RWPE2 (cell line): ENCODE data around the gene GRM5.
"Not testable (repeated sequence)": the region's sequence is repeated elsewhere in the genome, so short reads cannot be mapped to it uniquely, and the experiment has no call there.

ENCODE experiments used
- ATAC-seq: fragments of 200-7000 bp; cut with Tn5 transposase; 3 replicates; pipeline ENCODE4 v1.9.1; 2021; ENCODE audit warnings: low read depth
- DNase-seq: peaks from one replicate; pipeline ENCODE4 v3.0.0-alpha.2; 2020; ENCODE audit warnings: low spot score
- H3K27ac ChIP-seq: fragments of 450-650 bp; 2 replicates; pipeline ENCODE4 v1.5.1; 2017; ENCODE audit warnings: mild to moderate bottlenecking; ENCODE audit not compliant: poor library complexity, severe bottlenecking
- H3K27me3 ChIP-seq: fragments of 250-450 bp; sonication (Bioruptor Pico); 2 replicates; pipeline ENCODE4 v1.5.1; 2021; ENCODE audit warnings: mild to moderate bottlenecking, moderate library complexity; ENCODE audit not compliant: insufficient read depth, poor library complexity, severe bottlenecking
- H3K36me3 ChIP-seq: fragments of 250-450 bp; sonication (Bioruptor Pico); 2 replicates; pipeline ENCODE4 v1.5.1; 2020; ENCODE audit warnings: low read depth, mild to moderate bottlenecking, moderate library complexity
- H3K4me1 ChIP-seq: fragments of 250-450 bp; sonication (Bioruptor Pico); 2 replicates; pipeline ENCODE4 v1.5.1; 2021; ENCODE audit warnings: mild to moderate bottlenecking, moderate library complexity; ENCODE audit not compliant: insufficient read depth, poor library complexity, severe bottlenecking
- H3K4me3 ChIP-seq: fragments of 250-450 bp; sonication (Bioruptor Pico); 2 replicates; pipeline ENCODE4 v1.5.1; 2021; ENCODE audit warnings: mild to moderate bottlenecking, moderate library complexity; ENCODE audit not compliant: severe bottlenecking
- H3K9me3 ChIP-seq: fragments of 250-450 bp; sonication (Bioruptor Pico); 2 replicates; pipeline ENCODE4 v1.5.1; 2021; ENCODE audit warnings: mild to moderate bottlenecking, moderate library complexity; ENCODE audit not compliant: severe bottlenecking
- TF ChIP-seq, protein P1 (sequence below): fragments of 450-650 bp; IDR thresholded peaks from one replicate; pipeline ENCODE4 v1.5.1; 2017; ENCODE audit warnings: mild to moderate bottlenecking, moderate library complexity; ENCODE audit not compliant: poor library complexity, severe bottlenecking

The GRM5 gene

DNA sequence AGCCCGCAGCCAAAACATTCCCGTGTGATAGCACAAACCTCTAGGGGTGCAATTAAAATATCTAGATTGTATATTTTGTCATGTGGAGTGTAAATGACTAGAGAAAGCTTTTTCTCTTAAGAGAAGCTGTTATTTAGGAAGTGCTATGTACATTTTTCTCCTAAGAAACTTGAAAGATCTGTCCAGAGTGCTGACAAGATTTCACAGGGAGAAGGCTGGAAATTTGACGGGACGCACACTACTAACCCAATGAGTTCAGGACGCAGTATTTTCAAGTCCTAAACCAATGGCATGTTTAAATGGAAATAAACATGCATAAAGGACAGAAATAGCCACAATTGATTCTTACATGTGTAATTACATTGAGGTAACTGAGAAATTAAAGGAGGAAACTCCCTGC, 3.9 kb downstream of the GRM5 start:
- not testable (repeated sequence) for H3K4me3 ChIP-seq, H3K4me1 ChIP-seq, H3K27ac ChIP-seq, H3K9me3 ChIP-seq, DNase-seq, H3K36me3 ChIP-seq
- 0 out of 3 replicates have a peak, but pooled peaks have one; percentile 52 for ATAC-seq
- H3K27me3 ChIP-seq = peaks cover 37% of the 10 kb centered on the region

DNA sequence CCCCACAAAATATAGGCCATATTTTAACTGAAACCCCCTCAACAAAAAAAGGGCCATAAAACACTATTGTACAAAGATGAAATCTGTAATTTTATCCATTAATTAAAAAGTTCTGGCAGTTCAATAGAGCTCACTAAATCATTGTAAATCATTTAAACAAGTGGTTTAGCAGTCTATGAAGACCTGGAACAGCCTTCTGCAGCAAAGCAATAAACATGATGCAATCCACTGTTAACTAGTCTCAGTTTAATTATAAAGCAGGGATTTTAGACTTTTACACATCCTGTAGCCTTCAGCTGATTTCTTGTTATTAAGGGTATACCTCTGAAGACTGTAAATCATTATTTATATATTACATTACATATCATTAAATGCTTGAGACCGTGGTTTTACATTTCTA, 8.4 kb downstream of the GRM5 start:
- not testable (repeated sequence) for ATAC-seq, DNase-seq, H3K27ac ChIP-seq, H3K9me3 ChIP-seq, H3K4me3 ChIP-seq, H3K4me1 ChIP-seq, H3K36me3 ChIP-seq, H3K27me3 ChIP-seq

DNA sequence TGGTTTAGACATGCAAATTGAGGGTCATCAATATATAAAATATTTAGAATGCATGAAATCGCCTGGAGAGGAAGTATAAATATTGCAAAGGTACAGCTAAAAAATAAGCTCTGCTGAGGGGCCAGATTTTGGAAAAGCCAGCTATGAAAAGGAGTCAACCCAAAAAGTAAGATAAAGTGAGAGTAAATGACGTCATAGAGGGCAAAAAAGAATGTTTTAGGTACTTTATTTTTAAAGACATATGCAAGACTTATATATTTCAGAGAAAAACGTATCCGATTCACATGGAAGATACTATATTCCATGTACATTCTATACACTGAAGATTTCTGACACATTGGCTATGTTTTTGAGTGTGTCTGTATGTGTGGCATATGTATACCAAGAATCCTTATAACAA, 13.6 kb downstream of the GRM5 start:
- H3K27me3 ChIP-seq = no peaks in the 10 kb centered on the region
- TF ChIP-seq, protein P1, sequence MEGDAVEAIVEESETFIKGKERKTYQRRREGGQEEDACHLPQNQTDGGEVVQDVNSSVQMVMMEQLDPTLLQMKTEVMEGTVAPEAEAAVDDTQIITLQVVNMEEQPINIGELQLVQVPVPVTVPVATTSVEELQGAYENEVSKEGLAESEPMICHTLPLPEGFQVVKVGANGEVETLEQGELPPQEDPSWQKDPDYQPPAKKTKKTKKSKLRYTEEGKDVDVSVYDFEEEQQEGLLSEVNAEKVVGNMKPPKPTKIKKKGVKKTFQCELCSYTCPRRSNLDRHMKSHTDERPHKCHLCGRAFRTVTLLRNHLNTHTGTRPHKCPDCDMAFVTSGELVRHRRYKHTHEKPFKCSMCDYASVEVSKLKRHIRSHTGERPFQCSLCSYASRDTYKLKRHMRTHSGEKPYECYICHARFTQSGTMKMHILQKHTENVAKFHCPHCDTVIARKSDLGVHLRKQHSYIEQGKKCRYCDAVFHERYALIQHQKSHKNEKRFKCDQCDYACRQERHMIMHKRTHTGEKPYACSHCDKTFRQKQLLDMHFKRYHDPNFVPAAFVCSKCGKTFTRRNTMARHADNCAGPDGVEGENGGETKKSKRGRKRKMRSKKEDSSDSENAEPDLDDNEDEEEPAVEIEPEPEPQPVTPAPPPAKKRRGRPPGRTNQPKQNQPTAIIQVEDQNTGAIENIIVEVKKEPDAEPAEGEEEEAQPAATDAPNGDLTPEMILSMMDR = no peak
- no peak for DNase-seq
- H3K4me3 ChIP-seq = no peak overlapping the region
- H3K9me3 ChIP-seq = no peaks in the 10 kb centered on the region
- H3K4me1 ChIP-seq = no peaks in the 10 kb centered on the region
- no peak overlapping the region for H3K27ac ChIP-seq
- H3K36me3 ChIP-seq = no peaks in the 10 kb centered on the region
- no peak for ATAC-seq

DNA sequence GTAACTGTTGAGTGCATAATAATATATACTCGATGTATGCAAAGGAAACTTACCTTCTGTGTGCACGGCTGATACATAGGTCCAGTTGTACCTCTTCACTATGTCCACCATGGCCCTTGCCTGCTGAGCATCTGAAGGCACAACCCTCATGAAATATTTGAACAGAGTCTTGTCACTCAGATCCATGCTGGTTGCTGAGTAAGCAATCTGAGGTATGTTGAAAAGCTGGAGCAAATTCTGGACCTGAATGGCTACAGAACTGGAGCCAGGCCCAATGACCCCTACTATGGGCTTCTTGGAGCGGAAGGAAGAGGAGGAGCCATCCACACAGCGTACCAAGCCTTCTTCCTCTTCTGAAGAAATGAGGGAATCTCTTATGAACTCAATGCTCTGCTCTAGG, 18.6 kb downstream of the GRM5 start:
- not testable (repeated sequence) for H3K36me3 ChIP-seq, H3K4me3 ChIP-seq, H3K9me3 ChIP-seq, H3K27me3 ChIP-seq, H3K27ac ChIP-seq, H3K4me1 ChIP-seq, ATAC-seq, DNase-seq

DNA sequence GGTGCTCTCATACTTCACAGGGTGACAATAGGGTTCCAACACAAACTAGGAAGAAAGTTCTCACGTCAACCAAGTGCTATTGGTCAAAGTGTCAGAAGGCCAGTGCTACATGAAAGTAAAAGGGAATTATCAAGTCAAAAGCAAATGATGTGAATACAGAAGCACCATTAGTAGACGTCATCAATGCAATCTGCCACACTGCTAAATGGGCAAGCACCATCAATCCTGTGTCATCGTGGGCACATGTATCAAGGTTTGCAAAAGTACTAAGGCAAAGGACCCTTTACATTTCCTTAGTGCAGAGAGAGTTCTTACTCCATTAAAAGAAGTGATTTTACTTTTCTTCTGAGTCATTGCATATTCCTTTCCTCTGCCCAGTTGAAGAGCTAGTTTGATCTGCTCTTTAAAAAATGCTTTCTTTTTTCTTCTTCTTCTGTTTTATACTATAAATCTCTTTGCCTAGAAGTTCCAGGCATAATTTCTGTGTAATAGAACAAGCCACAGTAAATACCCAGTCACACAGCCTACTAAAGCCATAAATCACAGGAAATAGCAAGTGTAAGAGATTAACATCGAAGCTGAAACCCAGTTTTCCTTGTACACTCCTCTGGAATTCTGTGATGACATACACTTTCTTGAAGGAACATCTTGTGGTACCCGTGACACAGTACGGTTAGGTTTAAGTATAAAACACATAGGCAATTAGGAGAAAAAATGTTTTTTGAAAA, 21.8 kb downstream of the GRM5 start:
- DNase-seq, H3K4me3 ChIP-seq, H3K27ac ChIP-seq, H3K4me1 ChIP-seq, H3K9me3 ChIP-seq, H3K27me3 ChIP-seq, H3K36me3 ChIP-seq, ATAC-seq: not testable (repeated sequence)

DNA sequence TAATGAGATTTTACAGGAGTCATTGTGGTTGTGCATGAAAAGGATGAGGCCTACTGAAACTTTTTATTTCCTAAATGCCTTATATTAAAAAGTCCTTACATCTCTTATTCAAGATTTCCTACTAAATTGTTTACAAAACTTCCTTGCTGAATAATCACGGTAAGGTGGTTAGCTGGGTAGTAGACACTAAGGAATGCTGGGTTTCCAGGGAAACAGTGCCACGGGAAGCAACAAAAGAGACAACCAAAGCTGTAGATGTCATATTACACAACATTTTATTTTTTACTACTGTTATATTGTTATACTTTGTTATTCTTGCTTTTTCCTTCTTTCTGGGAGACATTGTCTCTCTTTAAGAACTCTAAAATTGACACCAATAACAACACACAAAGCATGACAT, 36.1 kb downstream of the GRM5 start:
- H3K27me3 ChIP-seq, H3K9me3 ChIP-seq, DNase-seq, ATAC-seq, H3K4me1 ChIP-seq, H3K4me3 ChIP-seq, H3K36me3 ChIP-seq, H3K27ac ChIP-seq: not testable (repeated sequence)

DNA sequence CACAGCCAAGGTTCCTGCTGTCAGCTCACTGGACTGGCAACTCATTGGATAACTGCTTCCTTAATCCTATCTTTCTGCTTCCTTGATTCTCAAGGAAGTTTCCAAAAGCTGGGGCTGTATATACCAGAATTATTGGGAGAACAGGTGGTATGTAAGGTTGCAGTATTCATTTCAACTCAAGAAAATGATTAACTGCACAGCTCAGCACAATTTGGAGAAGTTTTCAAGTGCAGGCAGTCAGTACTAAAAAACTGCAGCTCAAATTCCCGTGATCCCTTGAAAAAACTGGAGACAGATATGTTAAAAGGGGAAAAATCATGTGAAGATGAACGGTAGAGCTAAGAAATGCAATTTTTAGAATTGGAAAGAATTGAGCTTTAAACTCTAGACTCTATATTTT, 44.4 kb downstream of the GRM5 start:
- Histone ChIP-seq H3K27ac (no peak overlapping the region), H3K4me3 (no peak overlapping the region), H3K27me3 (no peaks in the 10 kb centered on the region), H3K36me3 (no peaks in the 10 kb centered on the region), H3K9me3 (no peaks in the 10 kb centered on the region), H3K4me1 (no peaks in the 10 kb centered on the region)
- no peak for DNase-seq
- ATAC-seq = no peak
- TF ChIP-seq, protein P1 = no peak

DNA sequence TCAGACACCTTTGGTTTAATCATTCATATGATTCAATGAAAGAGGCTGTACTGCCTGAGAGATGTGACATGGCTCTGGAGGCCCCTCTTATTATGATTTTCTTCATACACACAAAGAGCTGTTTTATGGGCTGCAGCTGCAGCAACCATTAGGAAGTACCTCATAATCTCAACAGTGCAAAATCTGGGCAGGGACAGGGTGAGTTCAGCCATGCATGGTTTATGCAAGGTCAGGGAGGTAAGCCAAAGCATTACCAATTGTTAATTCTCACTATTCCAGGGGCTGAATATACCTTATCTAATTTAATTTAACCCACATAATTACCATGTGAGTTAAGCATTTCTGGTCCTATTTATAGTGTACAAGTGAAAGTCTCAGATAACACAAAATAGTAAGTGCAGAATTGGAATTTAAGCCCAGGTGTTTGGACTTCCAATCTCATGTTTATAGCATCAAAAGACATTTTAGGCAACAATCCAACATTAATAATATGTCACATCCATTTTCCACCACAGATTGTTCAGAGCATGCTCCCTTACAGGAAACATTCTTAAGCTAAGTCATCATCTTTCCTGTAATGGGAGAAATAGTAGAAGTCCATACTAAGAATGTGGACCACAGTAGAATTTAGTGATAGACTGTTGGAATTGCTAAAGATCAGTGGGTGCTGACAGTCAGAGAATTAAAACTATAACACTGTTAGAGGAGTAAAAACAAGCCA, 45.8 kb downstream of the GRM5 start:
- not testable (repeated sequence) for H3K27me3 ChIP-seq, H3K9me3 ChIP-seq, H3K36me3 ChIP-seq, ATAC-seq, DNase-seq, H3K4me1 ChIP-seq, H3K4me3 ChIP-seq, H3K27ac ChIP-seq
